IMR-90 (cell line): ENCODE measurements around the gene B4GALT5. TPM values are rescaled to one million over a fixed set of nuclear protein-coding genes. Genes with fewer than 3 reads are reported as not detected.
"Not testable (repeated sequence)": the region's sequence is repeated elsewhere in the genome, so short reads cannot be mapped to it uniquely, and the experiment has no call there.

Experiments used
- ATAC-seq: fragments of 200-7000 bp; cut with Tn5 transposase; 2 replicates; pipeline ENCODE4 v1.9.1; 2020; ENCODE audit warnings: low read depth, mild to moderate bottlenecking, moderate library complexity
- BruUV-seq: library from RNA; stranded (reverse); fragments of 400-500 nt; replicated peaks from 2 replicates; lab custom pipeline; 2021; lab: Mats Ljungman, UMichigan
- CTCF ChIA-PET: fragments of 300-600 bp; formaldehyde crosslinking; extraction: SDS; loops from one replicate; lab custom pipeline; 2021; ENCODE audit warnings: antibody characterized with exemption; lab: Yijun Ruan, JAX
- POLR2A ChIA-PET: fragments of 300-600 bp; sonication (Branson Sonifier 250); formaldehyde crosslinking; loops from one replicate; lab custom pipeline; 2022; ENCODE audit warnings: antibody characterized with exemption; ENCODE audit not compliant: unreplicated experiment; lab: Charles Lee
- DNase-seq: peaks from one replicate; pipeline ENCODE4 v3.0.0; 2013
- H2AFZ ChIP-seq: replicated peaks from 2 replicates; pipeline ENCODE3; 2013; ENCODE audit warnings: low read length, mild to moderate bottlenecking; ENCODE audit not compliant: poor library complexity
- H2AK5ac ChIP-seq: 2 replicates; pipeline ENCODE4 v1.6.1; 2013; ENCODE audit warnings: low read depth, low read length, inconsistent platforms
- H2AK9ac ChIP-seq: replicated peaks from 2 replicates; pipeline ENCODE3; 2013; ENCODE audit warnings: mild to moderate bottlenecking, low read depth, low read length, moderate library complexity; ENCODE audit not compliant: poor library complexity
- H2BK120ac ChIP-seq: 2 replicates; pipeline ENCODE4 v1.6.1; 2013; ENCODE audit warnings: low read depth, low read length, inconsistent platforms
- H2BK15ac ChIP-seq: 3 replicates; pipeline ENCODE4 v1.6.1; 2013; ENCODE audit warnings: low read depth, low read length, inconsistent platforms
- H2BK20ac ChIP-seq: 2 replicates; pipeline ENCODE4 v1.6.1; 2013; ENCODE audit warnings: low read depth, mild to moderate bottlenecking, inconsistent platforms, low read length, moderate library complexity
- H2BK5ac ChIP-seq: 2 replicates; pipeline ENCODE4 v1.6.1; 2013; ENCODE audit warnings: mild to moderate bottlenecking, low read depth, low read length, inconsistent platforms; ENCODE audit not compliant: poor library complexity, severe bottlenecking
- H3K14ac ChIP-seq: replicated peaks from 2 replicates; pipeline ENCODE4 v1.6.1; 2013; ENCODE audit warnings: low read depth, low read length, inconsistent platforms
- H3K18ac ChIP-seq: 2 replicates; pipeline ENCODE4 v1.6.1; 2013; ENCODE audit warnings: low read depth, low read length, control low read depth
- H3K23ac ChIP-seq: 2 replicates; pipeline ENCODE4 v1.6.1; 2013; ENCODE audit warnings: low read depth, low read length, inconsistent platforms
- H3K27ac ChIP-seq: 2 replicates; pipeline ENCODE4 v1.5.1; 2013; ENCODE audit warnings: mild to moderate bottlenecking, control low read depth, low read length; ENCODE audit not compliant: insufficient read depth
- H3K27me3 ChIP-seq: 2 replicates; pipeline ENCODE4 v1.6.1; 2013; ENCODE audit warnings: low read length; ENCODE audit not compliant: control insufficient read depth, insufficient read depth
- H3K36me3 ChIP-seq: 2 replicates; pipeline ENCODE4 v1.6.1; 2013; ENCODE audit warnings: low read length, mixed read lengths; ENCODE audit not compliant: control insufficient read depth, insufficient read depth
- H3K4ac ChIP-seq: 2 replicates; pipeline ENCODE4 v1.6.1; 2013; ENCODE audit warnings: low read depth, low read length, inconsistent platforms
- H3K4me1 ChIP-seq: 2 replicates; pipeline ENCODE4 v1.6.1; 2013; ENCODE audit warnings: low read length, mixed read lengths; ENCODE audit not compliant: control insufficient read depth, insufficient read depth
- H3K4me2 ChIP-seq: 2 replicates; pipeline ENCODE4 v1.6.1; 2013; ENCODE audit warnings: low read depth, mild to moderate bottlenecking, control low read depth, low read length, moderate library complexity
- H3K4me3 ChIP-seq: 2 replicates; pipeline ENCODE4 v1.5.1; 2013; ENCODE audit warnings: low read depth, mild to moderate bottlenecking, control low read depth, low read length, moderate library complexity; ENCODE audit not compliant: insufficient read depth
- H3K56ac ChIP-seq: 2 replicates; pipeline ENCODE4 v1.6.1; 2013; ENCODE audit warnings: low read length, inconsistent platforms; ENCODE audit not compliant: insufficient read depth; ENCODE audit errors: extremely low read depth
- H3K79me1 ChIP-seq, 2 experiments: 2 replicates each; pipeline ENCODE4 v1.6.1; 2013; ENCODE audit warnings: low read length in 2 of 2, inconsistent platforms in 1 of 2, low read depth in 1 of 2
- H3K9ac ChIP-seq: 2 replicates; pipeline ENCODE4 v1.6.1; 2013; ENCODE audit warnings: low read depth, low read length, control low read depth
- H3K9me1 ChIP-seq: 2 replicates; pipeline ENCODE4 v1.6.1; 2013; ENCODE audit warnings: low read length, inconsistent platforms; ENCODE audit not compliant: insufficient read depth
- H3K9me3 ChIP-seq: 2 replicates; pipeline ENCODE4 v1.6.1; 2013; ENCODE audit warnings: low read length; ENCODE audit not compliant: control insufficient read depth, insufficient read depth
- H4K20me1 ChIP-seq: 2 replicates; pipeline ENCODE4 v1.6.1; 2013; ENCODE audit warnings: low read length, inconsistent platforms; ENCODE audit not compliant: insufficient read depth
- H4K5ac ChIP-seq: 2 replicates; pipeline ENCODE4 v1.6.1; 2013; ENCODE audit warnings: mild to moderate bottlenecking, low read depth, low read length, control low read depth
- H4K8ac ChIP-seq, 2 experiments: 2 replicates each; pipeline ENCODE4 v1.6.1; 2013; ENCODE audit warnings: low read depth in 2 of 2, low read length in 2 of 2, control low read depth in 1 of 2, inconsistent platforms in 1 of 2
- H4K91ac ChIP-seq: 2 replicates; pipeline ENCODE4 v1.6.1; 2013; ENCODE audit warnings: low read depth, low read length, inconsistent platforms; ENCODE audit not compliant: insufficient read depth
- WGBS, 2 experiments: methylation state at CpG; one replicate each; pipeline versions ENCODE4 v1.1.5 to v1.1.7; 2013; ENCODE audit warnings: missing lambda C conversion rate in 2 of 2; ENCODE audit not compliant: insufficient read length in 1 of 2; ENCODE audit errors: extremely low coverage in 2 of 2; 5-methylcytosine and 5-hydroxymethylcytosine counted together
- dilution Hi-C: fragments of 300-500 bp; cut with HindIII; formaldehyde crosslinking; loops from one replicate; pipeline ENCODE4 v1.14.3; 2018; ENCODE audit warnings: low sequenced_read_pairs; ENCODE audit not compliant: unreplicated experiment
- in situ Hi-C: fragments of 300-500 bp; cut with MboI; formaldehyde crosslinking; loops from 3 replicates; pipeline ENCODE4 v1.14.3; 2019; ENCODE audit warnings: low sequenced_read_pairs, inconsistent platforms, mixed read lengths
- intact Hi-C: fragments of 100-400 bp; cut with micrococcal nuclease; formaldehyde crosslinking; loops from 2 replicates; pipeline ENCODE4 v1.10.0; 2022
- polyA plus RNA-seq, 3 experiments: library from polyadenylated mRNA; depleted of rRNA; stranded (reverse); fragments of >200 nt; gene quantifications; 2 replicates each; pipeline ENCODE4 v1.2.3, GENCODE V29; 2012; ENCODE audit warnings: low replicate concordance in 1 of 3
- total RNA-seq: library from RNA; depleted of rRNA; stranded (reverse); fragments of >200 nt; gene quantifications from 2 replicates; pipeline ENCODE4 v1.2.3, GENCODE V29; 2012

The B4GALT5 gene
- total and polyA plus RNA-seq, 2 of the 4 experiments (the other 2 are of a cell fraction): 11.3 to 20.4 TPM

DNA sequence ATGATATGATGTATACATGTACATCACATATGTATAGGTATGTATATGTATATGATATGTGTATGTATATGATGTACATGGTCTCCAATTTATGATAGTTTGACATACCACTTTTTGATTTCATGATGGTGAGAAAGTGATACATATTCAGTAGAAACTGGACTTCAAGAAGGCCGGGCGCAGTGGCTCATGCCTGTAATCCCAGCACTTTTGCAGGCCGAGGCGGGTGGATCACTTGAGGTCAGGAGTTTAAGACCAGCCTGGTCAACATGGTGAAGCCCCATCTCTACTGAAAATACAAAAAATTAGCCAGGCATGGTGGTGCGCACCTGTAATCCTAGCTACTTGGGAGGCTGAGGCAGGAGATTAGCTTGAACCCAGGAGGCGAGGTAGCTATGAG, 10.1 kb upstream of the B4GALT5 start:
- H3K18ac ChIP-seq, H2AK9ac ChIP-seq, H4K8ac ChIP-seq, intact Hi-C loops, BruUV-seq, H3K79me1 ChIP-seq, H3K36me3 ChIP-seq, H4K5ac ChIP-seq, H3K9ac ChIP-seq, in situ Hi-C loops, H2BK20ac ChIP-seq, H3K27ac ChIP-seq, H3K4me3 ChIP-seq, H3K9me3 ChIP-seq, POLR2A ChIA-PET, H3K27me3 ChIP-seq, H2BK15ac ChIP-seq, H2BK120ac ChIP-seq, H4K91ac ChIP-seq, DNase-seq, H3K4me1 ChIP-seq, ATAC-seq, H3K4ac ChIP-seq, H2BK5ac ChIP-seq, H4K20me1 ChIP-seq, H2AK5ac ChIP-seq, H3K56ac ChIP-seq, H3K23ac ChIP-seq, H2AFZ ChIP-seq, H3K9me1 ChIP-seq, H3K14ac ChIP-seq, dilution Hi-C loops, H3K4me2 ChIP-seq: not testable (repeated sequence)
- WGBS, 2 experiments: no CpG with 5 or more reads among the region's 6 CpGs
- CTCF ChIA-PET: interaction anchor here (0.6 kb wide), 1 partner anchor 127 kb away, joined by 3 read pairs; no protein-coding TSS in a partner anchor

GRCh38 chr20:49721326-49721725, 7.6 kb upstream of the B4GALT5 start:
- H2BK20ac ChIP-seq, H3K18ac ChIP-seq, H3K36me3 ChIP-seq, H2BK5ac ChIP-seq, H2BK120ac ChIP-seq, H3K27ac ChIP-seq, H2AK9ac ChIP-seq, H4K20me1 ChIP-seq, H3K9me3 ChIP-seq, BruUV-seq, ATAC-seq, H2AK5ac ChIP-seq, dilution Hi-C loops, H3K79me1 ChIP-seq, intact Hi-C loops, H4K5ac ChIP-seq, H4K8ac ChIP-seq, H3K4me3 ChIP-seq, H4K91ac ChIP-seq, H2AFZ ChIP-seq, H3K14ac ChIP-seq, CTCF ChIA-PET, in situ Hi-C loops, H3K9ac ChIP-seq, H3K4ac ChIP-seq, H3K27me3 ChIP-seq, H2BK15ac ChIP-seq, H3K4me2 ChIP-seq, DNase-seq, H3K9me1 ChIP-seq, H3K56ac ChIP-seq, POLR2A ChIA-PET, H3K4me1 ChIP-seq, H3K23ac ChIP-seq: not testable (repeated sequence)
- WGBS, 2 experiments: no CpG with 5 or more reads among the region's 12 CpGs
